ENCODE data around the gene DDX49. TPM values are rescaled to one million over a fixed set of nuclear protein-coding genes. Genes with fewer than 3 reads are reported as not detected.

Gene DDX49
- polyA plus RNA-seq, 1 experiment: 70.0 TPM

- POLR2A ChIA-PET: no interaction called here
Measured at GRCh38 chr19:18895824-18896341, 23.6 kb upstream of the DDX49 start, which contains the start of gene CERS1. Gene CERS1, minus strand, starts transcription at chr19:18896158. Its CDS starts 86 bp downstream, at chr19:18896072.

GRCh38 chr19:18896421-18896841, 23.1 kb upstream of the DDX49 start:
- TF ChIP-seq CTCF (IDR thresholded peaks at IDR 0.05; ENCODE audit: insufficient read depth, low read depth, low read length): 0 out of 2 replicates have a peak, but pooled peaks have one; percentile 9
- Histone ChIP-seq H3K4me3 (ENCODE audit: low read depth, low read length) (no peak overlapping the region), H3K36me3 (ENCODE audit: control insufficient read depth, insufficient read depth, low read length) (peaks cover 11% of the 10 kb centered on the region), H3K27me3 (ENCODE audit: control insufficient read depth, insufficient read depth, low read length) (peaks cover 7% of the 10 kb centered on the region)
- ChIA-PET POLR2A (no interaction called here), CTCF (interaction anchor here (0.6 to 4.7 kb wide), 2 partner anchors 54 to 91 kb away, joined by 3 to 33 read pairs; no protein-coding TSS in a partner anchor)
- no peak for DNase-seq (ENCODE audit: low read depth)

More at GRCh38 chr19:18895824-18896341, 23.6 kb upstream of the DDX49 start, which contains the start of gene CERS1:
- peaks cover 7% of the 10 kb centered on the region for H3K27me3 ChIP-seq (ENCODE audit: control insufficient read depth, insufficient read depth, low read length)
- TF ChIP-seq CTCF (IDR thresholded peaks at IDR 0.05; ENCODE audit: insufficient read depth, low read depth, low read length): no peak
- CTCF ChIA-PET: interaction anchor here (0.6 to 4.7 kb wide), 3 partner anchors 29 to 92 kb away, joined by 3 to 33 read pairs (median 8); no protein-coding TSS in a partner anchor
- DNase-seq (ENCODE audit: low read depth): no peak
- H3K4me3 ChIP-seq (ENCODE audit: low read depth, low read length): peak within 1 kb of the TSS; percentile 42
- H3K36me3 ChIP-seq (ENCODE audit: control insufficient read depth, insufficient read depth, low read length): peaks cover 8% of the 10 kb centered on the region; the same call in 1 of the 2 replicates

GRCh38 chr19:18897094-18898029, 22.2 kb upstream of the DDX49 start:
- ChIA-PET POLR2A (no interaction called here), CTCF (interaction anchor here (4.7 kb wide), 1 partner anchor 90 kb away, joined by 33 read pairs; no protein-coding TSS in a partner anchor)
- Histone ChIP-seq H3K4me3 (ENCODE audit: low read depth, low read length) (no peak overlapping the region), H3K27me3 (ENCODE audit: control insufficient read depth, insufficient read depth, low read length) (peaks cover 7% of the 10 kb centered on the region), H3K36me3 (ENCODE audit: control insufficient read depth, insufficient read depth, low read length) (peaks cover 11% of the 10 kb centered on the region)
- no peak for TF ChIP-seq CTCF (IDR thresholded peaks at IDR 0.05; ENCODE audit: insufficient read depth, low read depth, low read length)
- no peak for DNase-seq (ENCODE audit: low read depth)

- Histone ChIP-seq H3K36me3 (ENCODE audit: control insufficient read depth, insufficient read depth, low read length) (peaks cover 16% of the 10 kb centered on the region), H3K27me3 (ENCODE audit: control insufficient read depth, insufficient read depth, low read length) (peaks cover 7% of the 10 kb centered on the region), H3K4me3 (ENCODE audit: low read depth, low read length) (no peak overlapping the region)
- ChIA-PET POLR2A (no interaction called here), CTCF (no interaction called here)
- TF ChIP-seq CTCF (IDR thresholded peaks at IDR 0.05; ENCODE audit: insufficient read depth, low read depth, low read length): no peak
- no peak for DNase-seq (ENCODE audit: low read depth)
Measured at GRCh38 chr19:18898081-18898606, 21.4 kb upstream of the DDX49 start.
